Breast epithelium (tissue), 3 donors: ENCODE measurements around the gene CLDN1.

ENCODE experiments used
- POLR2AphosphoS5 ChIP-seq, 3 donors: sonication (generic); formaldehyde crosslinking; IDR thresholded peaks; one replicate each; pipeline ENCODE4 v1.6.1; 2017; ENCODE audit warnings: antibody characterized with exemption in 3 of 3
- TF ChIP-seq, protein P1 (sequence below), 3 donors: fragments of 450-650 bp; IDR thresholded peaks; one replicate each; pipeline ENCODE4 v1.5.1; 2016 to 2017; ENCODE audit warnings: antibody characterized with exemption in 3 of 3, mild to moderate bottlenecking in 3 of 3, moderate library complexity in 3 of 3

DNA sequence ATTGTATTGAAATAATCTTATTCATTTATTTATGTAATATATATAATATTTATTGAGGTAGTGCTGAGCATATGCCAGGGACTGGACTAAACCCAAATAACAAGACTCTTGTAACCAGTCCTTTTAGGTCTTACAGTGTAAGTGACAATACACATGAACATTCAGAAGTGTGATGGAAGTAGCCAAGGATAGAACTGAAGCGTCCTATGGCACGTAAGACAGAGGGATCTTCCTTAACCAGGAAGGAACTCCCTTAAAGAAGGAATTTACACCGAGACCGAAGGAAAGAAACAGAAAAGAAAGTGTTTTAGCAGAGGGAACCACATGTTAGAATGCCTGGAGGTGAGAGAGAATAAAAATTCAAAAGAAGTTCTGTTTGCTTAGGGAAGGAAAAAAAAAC is 23.6 kb upstream of the CLDN1 start:
- TF ChIP-seq, protein P1, sequence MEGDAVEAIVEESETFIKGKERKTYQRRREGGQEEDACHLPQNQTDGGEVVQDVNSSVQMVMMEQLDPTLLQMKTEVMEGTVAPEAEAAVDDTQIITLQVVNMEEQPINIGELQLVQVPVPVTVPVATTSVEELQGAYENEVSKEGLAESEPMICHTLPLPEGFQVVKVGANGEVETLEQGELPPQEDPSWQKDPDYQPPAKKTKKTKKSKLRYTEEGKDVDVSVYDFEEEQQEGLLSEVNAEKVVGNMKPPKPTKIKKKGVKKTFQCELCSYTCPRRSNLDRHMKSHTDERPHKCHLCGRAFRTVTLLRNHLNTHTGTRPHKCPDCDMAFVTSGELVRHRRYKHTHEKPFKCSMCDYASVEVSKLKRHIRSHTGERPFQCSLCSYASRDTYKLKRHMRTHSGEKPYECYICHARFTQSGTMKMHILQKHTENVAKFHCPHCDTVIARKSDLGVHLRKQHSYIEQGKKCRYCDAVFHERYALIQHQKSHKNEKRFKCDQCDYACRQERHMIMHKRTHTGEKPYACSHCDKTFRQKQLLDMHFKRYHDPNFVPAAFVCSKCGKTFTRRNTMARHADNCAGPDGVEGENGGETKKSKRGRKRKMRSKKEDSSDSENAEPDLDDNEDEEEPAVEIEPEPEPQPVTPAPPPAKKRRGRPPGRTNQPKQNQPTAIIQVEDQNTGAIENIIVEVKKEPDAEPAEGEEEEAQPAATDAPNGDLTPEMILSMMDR (IDR thresholded peaks at IDR 0.05): no peak
- TF ChIP-seq POLR2AphosphoS5 (IDR thresholded peaks at IDR 0.05): no peak
